ENCODE data around the gene NAA30.
"Not testable (repeated sequence)": the region's sequence is repeated elsewhere in the genome, so short reads cannot be mapped to it uniquely, and the experiment has no call there.

Gene NAA30

DNA sequence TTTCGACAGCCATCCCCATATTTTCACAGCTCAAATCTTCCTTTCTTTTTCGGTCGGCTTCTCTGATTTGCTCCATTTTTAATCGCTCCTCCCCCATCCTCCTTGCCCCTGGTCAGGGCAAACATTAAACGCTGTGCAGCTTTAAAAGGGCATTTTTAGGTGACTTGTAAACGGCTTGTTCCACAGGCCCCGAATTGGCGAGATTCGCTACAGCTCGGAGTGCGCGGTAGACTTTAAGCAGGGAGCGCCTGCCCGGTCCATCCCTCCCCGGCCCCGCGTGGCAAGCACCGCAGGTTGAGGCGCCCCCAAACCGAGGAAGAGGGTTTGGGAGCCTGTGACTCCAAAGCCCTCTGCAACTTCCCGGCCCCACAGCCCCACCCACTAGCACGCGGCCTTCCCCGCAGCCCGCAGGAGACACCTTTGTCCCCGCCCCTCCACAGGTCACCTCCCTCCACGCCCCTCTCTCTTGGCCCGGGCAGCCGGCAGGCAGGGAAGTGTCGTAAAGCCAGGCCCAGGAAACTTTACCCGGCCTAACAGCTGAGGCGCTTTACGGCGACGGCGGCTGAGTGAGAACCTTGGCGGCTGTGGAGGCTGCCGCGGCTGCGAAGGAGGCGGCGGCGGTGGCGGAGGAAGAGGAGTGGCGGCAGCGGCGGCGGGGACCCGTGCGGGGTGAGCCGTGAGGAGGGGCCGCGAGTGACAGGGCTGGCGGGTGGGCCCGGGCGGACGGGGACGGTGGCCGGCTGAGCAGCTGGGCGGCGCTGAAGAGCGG is at the start of gene NAA30:
TSS of gene NAA30 (plus strand) at position 550 of the 769 bp plus-strand sequence. CDS start 372 bp downstream, outside the sequence.
- peak; percentile 28 to 91 (median 80) for DNase-seq

DNA sequence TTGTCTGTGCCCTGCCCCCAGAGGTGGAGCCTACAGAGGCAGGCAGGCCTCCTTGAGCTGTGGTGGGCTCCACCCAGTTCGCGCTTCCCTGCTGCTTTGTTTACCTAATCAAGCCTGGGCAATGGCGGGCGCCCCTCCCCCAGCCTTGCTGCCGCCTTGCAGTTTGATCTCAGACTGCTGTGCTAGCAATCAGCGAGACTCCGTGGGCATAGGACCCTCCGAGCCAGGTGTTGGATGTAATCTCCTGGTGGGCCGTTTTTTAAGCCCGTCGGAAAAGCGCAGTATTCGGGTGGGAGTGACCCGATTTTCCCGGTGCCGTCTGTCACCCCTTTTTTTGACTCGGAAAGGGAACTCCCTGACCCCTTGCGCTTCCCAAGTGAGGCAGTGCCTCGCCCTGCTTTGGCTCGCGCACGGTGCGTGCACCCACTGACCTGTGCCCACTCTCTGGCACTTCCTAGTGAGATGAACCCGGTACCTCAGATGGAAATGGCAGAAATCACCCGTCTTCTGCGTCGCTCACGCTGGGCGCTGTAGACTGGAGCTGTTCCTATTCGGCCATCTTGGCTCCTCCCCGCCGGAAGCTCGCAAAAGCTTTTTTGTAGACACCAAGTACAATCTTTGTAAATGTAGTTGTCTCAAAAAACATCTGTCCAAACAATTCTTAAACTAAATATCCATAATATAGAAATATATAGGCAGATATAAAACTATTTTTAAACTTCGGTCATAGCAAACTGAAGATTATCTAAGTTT is 46.7 kb upstream of the NAA30 start:
- DNase-seq: not testable (repeated sequence)

- DNase-seq: no peak
These were observed 45.3 kb upstream of the NAA30 start for GRCh38 chr14:57345106-57345505.

DNA sequence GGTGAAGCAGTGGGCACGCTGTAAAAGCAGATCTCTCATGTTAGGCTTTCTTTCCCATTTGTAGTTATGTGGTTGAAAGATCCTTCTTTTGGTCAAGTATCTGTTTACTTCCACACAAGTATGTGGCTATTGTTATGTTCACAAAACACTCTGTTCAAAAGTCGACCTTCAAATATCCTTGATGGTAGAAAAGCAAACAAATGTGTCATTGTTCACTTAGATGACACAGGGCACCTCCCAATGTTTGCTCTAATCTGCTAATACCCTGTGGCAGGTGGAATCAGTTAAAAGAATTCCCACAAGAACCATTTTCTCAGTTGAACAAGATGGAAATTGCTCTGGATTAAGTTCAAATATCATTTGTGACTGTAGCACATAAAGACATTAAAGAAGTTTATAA is 43.6 kb upstream of the NAA30 start:
- DNase-seq: no peak

- no peak for DNase-seq
These were observed 37.8 kb upstream of the NAA30 start for GRCh38 chr14:57352396-57353170.

- DNase-seq: no peak
These were observed 35.1 kb upstream of the NAA30 start for GRCh38 chr14:57355081-57355800.

GRCh38 chr14:57362361-57362760 is 28.0 kb upstream of the NAA30 start:
- no peak for DNase-seq

- no peak for DNase-seq
These were observed 25.5 kb upstream of the NAA30 start for GRCh38 chr14:57364659-57365450.

GRCh38 chr14:57370187-57370586 is 20.2 kb upstream of the NAA30 start:
- DNase-seq: not testable (repeated sequence)

DNA sequence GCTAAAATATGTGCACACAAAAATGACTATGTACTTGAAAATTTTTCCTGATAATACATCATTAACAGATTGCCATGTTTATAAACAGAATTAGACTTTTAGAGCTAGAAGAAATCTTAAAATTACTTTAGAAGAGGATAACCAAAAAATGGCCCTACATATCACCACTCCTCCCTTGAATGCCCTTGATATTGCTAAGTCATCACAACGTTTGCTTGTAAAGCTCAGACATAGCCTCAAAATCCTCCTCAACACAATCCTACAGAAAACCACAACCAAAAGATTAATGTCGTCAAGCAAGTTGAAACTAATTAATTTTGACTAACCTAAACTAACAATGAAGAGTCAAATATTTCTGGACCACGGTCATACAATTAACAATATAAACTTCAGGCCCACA is 19.4 kb upstream of the NAA30 start:
- no peak for DNase-seq

DNA sequence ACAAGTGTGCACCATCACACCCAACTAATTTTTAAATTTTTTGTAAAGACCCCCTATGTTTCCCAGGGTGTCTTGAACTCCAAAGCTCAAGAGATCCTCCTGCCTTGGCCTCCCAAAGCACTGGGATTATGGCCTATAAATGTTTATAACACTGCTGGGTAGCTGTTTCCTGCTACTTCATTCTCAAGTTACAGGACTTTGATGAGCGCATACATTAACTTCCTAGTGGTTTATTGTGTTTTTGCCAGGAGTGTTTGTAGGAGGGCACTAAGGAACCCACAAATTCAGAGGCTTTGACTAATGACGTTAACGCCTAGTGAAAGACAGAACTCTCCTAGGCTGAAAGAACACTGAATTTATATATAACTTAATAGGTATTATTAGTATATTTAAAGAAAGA is 15.2 kb upstream of the NAA30 start:
- DNase-seq: no peak

GRCh38 chr14:57378661-57379060 is 11.7 kb upstream of the NAA30 start:
- DNase-seq: no peak

GRCh38 chr14:57380935-57381334 is 9.5 kb upstream of the NAA30 start:
- no peak for DNase-seq

- DNase-seq: no peak
These were observed 8.1 kb upstream of the NAA30 start for GRCh38 chr14:57382283-57382682.

DNA sequence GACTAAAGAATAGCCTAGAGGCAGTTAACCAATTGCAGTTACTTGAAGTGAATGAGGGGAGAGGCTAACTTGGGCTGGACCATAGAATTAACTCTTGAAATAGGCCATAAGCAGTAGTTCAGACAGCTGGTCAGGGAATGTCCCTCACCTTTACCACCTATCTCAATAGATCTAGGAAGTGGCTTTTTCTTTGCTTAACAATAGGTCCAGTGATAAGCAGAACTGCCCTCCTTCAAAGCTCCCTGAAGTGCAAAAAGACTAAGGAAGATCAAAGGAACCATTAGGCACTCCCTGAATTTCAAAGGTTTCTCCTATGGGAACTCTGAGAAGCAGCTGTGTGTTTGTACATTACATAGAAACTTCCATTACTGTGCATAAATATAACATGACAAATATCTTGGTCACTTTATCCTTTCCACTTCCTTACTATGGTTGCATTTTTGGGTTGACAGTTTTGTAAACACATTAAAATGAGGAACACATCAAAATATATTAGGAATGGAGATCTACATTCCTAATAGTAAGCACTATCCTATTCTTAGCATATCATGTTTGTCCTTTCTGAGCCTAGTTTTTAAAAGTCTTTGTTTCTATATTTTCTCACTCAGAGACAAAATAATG is 7.2 kb upstream of the NAA30 start:
- DNase-seq: no peak

- DNase-seq: no peak
These were observed 2.3 kb upstream of the NAA30 start for GRCh38 chr14:57388067-57388466.

DNA sequence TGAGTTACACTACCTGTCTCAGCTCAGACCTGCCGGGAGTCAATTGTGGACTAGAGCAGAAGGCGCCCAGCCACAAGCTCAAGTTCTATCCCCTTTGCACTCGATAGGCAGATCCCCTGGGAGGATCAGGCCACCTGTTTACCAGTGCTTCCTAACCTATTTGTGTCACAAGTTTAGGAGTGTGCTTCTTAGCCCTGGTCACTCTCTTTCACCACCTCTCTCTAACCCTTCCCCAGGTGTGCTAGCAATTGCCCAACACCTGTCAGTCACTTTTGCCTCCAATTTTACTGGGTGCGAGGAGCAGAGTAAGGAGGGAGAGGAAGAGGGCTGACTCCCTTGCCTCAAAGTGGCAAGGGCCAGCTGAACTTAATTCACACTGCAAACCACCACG is 745 bp upstream of the NAA30 start:
- DNase-seq: peak in 1 of 51 donors; percentile 41

GRCh38 chr14:57390806-57391516 is 575 bp downstream of the NAA30 start:
- peak in 31 of 51 donors; percentile 14 to 86 (median 46) for DNase-seq

DNA sequence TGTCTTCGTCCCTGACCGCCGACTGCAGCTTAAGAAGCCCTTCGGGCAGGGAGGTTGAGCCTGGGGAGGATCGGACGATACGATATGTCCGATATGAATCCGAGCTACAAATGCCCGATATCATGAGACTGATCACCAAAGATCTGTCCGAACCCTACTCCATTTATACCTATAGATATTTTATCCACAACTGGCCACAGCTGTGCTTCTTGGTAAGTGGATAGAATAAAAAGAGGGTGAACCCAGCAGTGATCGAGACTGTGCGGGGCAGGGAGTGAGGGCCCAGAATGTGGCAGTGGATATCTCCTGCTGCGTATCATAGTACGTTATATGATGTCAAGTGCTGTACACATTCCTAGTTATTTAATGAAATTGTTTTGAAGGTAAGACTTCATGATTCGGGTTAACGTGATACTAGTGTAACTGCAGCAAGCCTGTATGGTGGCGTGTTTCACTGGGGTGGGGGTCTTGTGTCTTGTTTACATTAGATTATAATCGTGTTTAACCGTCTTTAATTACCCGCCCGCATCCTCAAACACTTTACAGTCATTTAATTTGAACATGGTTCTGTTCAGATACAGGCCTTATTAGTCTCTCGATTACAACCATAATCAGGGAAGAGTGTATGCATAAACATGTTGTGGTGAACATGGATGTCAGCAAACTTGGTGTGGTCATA is 1.3 kb downstream of the NAA30 start:
- peak in 2 of 51 donors; percentile 22 to 43 for DNase-seq
